IPS-18a (cell line): ENCODE measurements around the gene CBX4.

Experiments
- H3K27ac ChIP-seq: one replicate; pipeline ENCODE4 v1.5.1; 2013; ENCODE audit warnings: low read length
- H3K27me3 ChIP-seq: one replicate; pipeline ENCODE4 v1.6.1; 2013; ENCODE audit warnings: mild to moderate bottlenecking, low read length; ENCODE audit not compliant: control insufficient read depth, insufficient read depth
- H3K36me3 ChIP-seq: one replicate; pipeline ENCODE4 v1.6.1; 2013; ENCODE audit warnings: low read depth, low read length; ENCODE audit not compliant: control insufficient read depth
- H3K4me1 ChIP-seq: one replicate; pipeline ENCODE4 v1.6.1; 2013; ENCODE audit warnings: low read depth, low read length; ENCODE audit not compliant: control insufficient read depth
- H3K4me3 ChIP-seq: one replicate; pipeline ENCODE4 v1.5.1; 2013; ENCODE audit warnings: low read length
- H3K9ac ChIP-seq: one replicate; pipeline ENCODE4 v1.6.1; 2013; ENCODE audit warnings: mild to moderate bottlenecking, low read length, moderate library complexity
- H3K9me3 ChIP-seq: one replicate; pipeline ENCODE4 v1.6.1; 2013; ENCODE audit warnings: low read depth, low read length; ENCODE audit not compliant: control insufficient read depth

The CBX4 gene

GRCh38 chr17:79812353-79813258, 26.6 kb downstream of the CBX4 start:
- Histone ChIP-seq H3K9ac (no peak overlapping the region), H3K4me3 (peak overlapping the region; percentile 6), H3K27ac (no peak overlapping the region), H3K4me1 (peaks cover 20% of the 10 kb centered on the region), H3K9me3 (no peaks in the 10 kb centered on the region), H3K27me3 (peaks cover 92% of the 10 kb centered on the region), H3K36me3 (no peaks in the 10 kb centered on the region)

- Histone ChIP-seq H3K9ac (no peak overlapping the region), H3K4me3 (no peak overlapping the region), H3K4me1 (peaks cover 20% of the 10 kb centered on the region), H3K27me3 (peaks cover 92% of the 10 kb centered on the region), H3K9me3 (no peaks in the 10 kb centered on the region), H3K36me3 (no peaks in the 10 kb centered on the region), H3K27ac (no peak overlapping the region)
These were observed 27.3 kb downstream of the CBX4 start for GRCh38 chr17:79811868-79812352.

- peaks cover 24% of the 10 kb centered on the region for H3K4me1 ChIP-seq
- H3K9me3 ChIP-seq = no peaks in the 10 kb centered on the region
- peak overlapping the region; percentile 18 for H3K4me3 ChIP-seq
- no peaks in the 10 kb centered on the region for H3K36me3 ChIP-seq
- H3K27ac ChIP-seq = no peak overlapping the region
- no peak overlapping the region for H3K9ac ChIP-seq
- peaks cover 92% of the 10 kb centered on the region for H3K27me3 ChIP-seq
These were observed 28.0 kb downstream of the CBX4 start for GRCh38 chr17:79811011-79811867.

GRCh38 chr17:79810130-79811010, 28.9 kb downstream of the CBX4 start:
- peak overlapping the region; percentile 48 for H3K9ac ChIP-seq
- peaks cover 92% of the 10 kb centered on the region for H3K27me3 ChIP-seq

GRCh38 chr17:79809530-79810129, 29.6 kb downstream of the CBX4 start:
- Histone ChIP-seq H3K36me3 (no peaks in the 10 kb centered on the region), H3K9me3 (no peaks in the 10 kb centered on the region), H3K4me1 (peaks cover 38% of the 10 kb centered on the region), H3K4me3 (no peak overlapping the region), H3K27ac (no peak overlapping the region), H3K9ac (no peak overlapping the region), H3K27me3 (peaks cover 92% of the 10 kb centered on the region)

More at GRCh38 chr17:79810130-79811010, 28.9 kb downstream of the CBX4 start:
- Histone ChIP-seq H3K36me3 (no peaks in the 10 kb centered on the region), H3K4me3 (peak overlapping the region; percentile 28), H3K27ac (no peak overlapping the region), H3K4me1 (peaks cover 32% of the 10 kb centered on the region), H3K9me3 (no peaks in the 10 kb centered on the region)

- Histone ChIP-seq H3K9me3 (no peaks in the 10 kb centered on the region), H3K4me1 (peaks cover 36% of the 10 kb centered on the region), H3K4me3 (no peak overlapping the region), H3K36me3 (no peaks in the 10 kb centered on the region), H3K27ac (no peak overlapping the region), H3K9ac (no peak overlapping the region), H3K27me3 (peaks cover 92% of the 10 kb centered on the region)
These were observed 30.3 kb downstream of the CBX4 start for GRCh38 chr17:79808763-79809529.

GRCh38 chr17:79806863-79807720, 32.1 kb downstream of the CBX4 start:
- no peak overlapping the region for H3K9ac ChIP-seq
- H3K4me3 ChIP-seq = no peak overlapping the region
- H3K36me3 ChIP-seq = no peaks in the 10 kb centered on the region
- H3K27me3 ChIP-seq = peaks cover 97% of the 10 kb centered on the region
- H3K4me1 ChIP-seq = peaks cover 32% of the 10 kb centered on the region
- H3K27ac ChIP-seq = no peak overlapping the region
- no peaks in the 10 kb centered on the region for H3K9me3 ChIP-seq

- H3K27me3 ChIP-seq = peaks cover 97% of the 10 kb centered on the region
- H3K4me1 ChIP-seq = peaks cover 26% of the 10 kb centered on the region
- no peak overlapping the region for H3K4me3 ChIP-seq
- H3K9ac ChIP-seq = no peak overlapping the region
- H3K27ac ChIP-seq = no peak overlapping the region
- no peaks in the 10 kb centered on the region for H3K36me3 ChIP-seq
- no peaks in the 10 kb centered on the region for H3K9me3 ChIP-seq
These were observed 32.8 kb downstream of the CBX4 start for GRCh38 chr17:79806446-79806760.

GRCh38 chr17:79804856-79805696, 34.2 kb downstream of the CBX4 start:
- no peaks in the 10 kb centered on the region for H3K36me3 ChIP-seq
- H3K4me3 ChIP-seq = no peak overlapping the region
- peaks cover 24% of the 10 kb centered on the region for H3K4me1 ChIP-seq
- H3K9me3 ChIP-seq = no peaks in the 10 kb centered on the region
- no peak overlapping the region for H3K9ac ChIP-seq
- peaks cover 98% of the 10 kb centered on the region for H3K27me3 ChIP-seq
- no peak overlapping the region for H3K27ac ChIP-seq
